Muscle layer of duodenum (tissue), 2 donors: ENCODE measurements around the gene KCND2.

Experiments used
- H3K27ac ChIP-seq: one replicate; pipeline ENCODE4 v1.7.0; 2013; ENCODE audit warnings: mild to moderate bottlenecking, low read length
- H3K27me3 ChIP-seq: one replicate; pipeline ENCODE4 v1.7.0; 2013; ENCODE audit warnings: low read depth, mild to moderate bottlenecking, control low read depth, low read length
- H3K36me3 ChIP-seq, 2 donors: one replicate each; pipeline ENCODE4 v1.7.0; 2013; ENCODE audit warnings: low read length in 2 of 2, control low read depth in 1 of 2, mild to moderate bottlenecking in 1 of 2; ENCODE audit not compliant: insufficient read depth in 2 of 2, control insufficient read depth in 1 of 2
- H3K4me1 ChIP-seq, 2 donors: one replicate each; pipeline ENCODE4 v1.7.0; 2013; ENCODE audit warnings: low read length in 2 of 2, mild to moderate bottlenecking in 2 of 2, control low read depth in 1 of 2, moderate library complexity in 1 of 2; ENCODE audit not compliant: insufficient read depth in 2 of 2, control insufficient read depth in 1 of 2
- H3K4me3 ChIP-seq, 2 donors: one replicate each; pipeline ENCODE4 v1.7.0; 2013; ENCODE audit warnings: low read length in 2 of 2, low read depth in 1 of 2, mild to moderate bottlenecking in 1 of 2
- H3K9me3 ChIP-seq, 2 donors: one replicate each; pipeline ENCODE4 v1.7.0; 2013; ENCODE audit warnings: low read length in 2 of 2, control low read depth in 1 of 2, mild to moderate bottlenecking in 1 of 2; ENCODE audit not compliant: control insufficient read depth in 1 of 2
- donor health status: healthy.

KCND2 gene

GRCh38 chr7:120311028-120311788 lies 38.2 kb downstream of the KCND2 start:
- Histone ChIP-seq H3K4me1 (no peaks in the 10 kb centered on the region), H3K9me3 (no peaks in the 10 kb centered on the region), H3K36me3 (no peaks in the 10 kb centered on the region), H3K27ac (no peak overlapping the region), H3K27me3 (no peaks in the 10 kb centered on the region), H3K4me3 (no peak overlapping the region)

- no peaks in the 10 kb centered on the region for H3K36me3 ChIP-seq
- H3K9me3 ChIP-seq = no peaks in the 10 kb centered on the region
- no peak overlapping the region for H3K4me3 ChIP-seq
- H3K4me1 ChIP-seq = no peaks in the 10 kb centered on the region
- no peaks in the 10 kb centered on the region for H3K27me3 ChIP-seq
- no peak overlapping the region for H3K27ac ChIP-seq
Measured at GRCh38 chr7:120320218-120320961, 47.4 kb downstream of the KCND2 start.

- no peaks in the 10 kb centered on the region for H3K36me3 ChIP-seq
- no peak overlapping the region for H3K4me3 ChIP-seq
- no peaks in the 10 kb centered on the region for H3K4me1 ChIP-seq
- H3K9me3 ChIP-seq = peaks cover 0 to 3% of the 10 kb centered on the region in 2 donors
- no peak overlapping the region for H3K27ac ChIP-seq
- no peaks in the 10 kb centered on the region for H3K27me3 ChIP-seq
Measured at GRCh38 chr7:120327054-120327453, 54.1 kb downstream of the KCND2 start.

- H3K27ac ChIP-seq = no peak overlapping the region
- no peaks in the 10 kb centered on the region for H3K36me3 ChIP-seq
Measured at GRCh38 chr7:120332433-120332832, 59.5 kb downstream of the KCND2 start.

GRCh38 chr7:120334475-120334874 lies 61.5 kb downstream of the KCND2 start:
- Histone ChIP-seq H3K36me3 (no peaks in the 10 kb centered on the region), H3K27me3 (no peaks in the 10 kb centered on the region), H3K27ac (no peak overlapping the region), H3K9me3 (no peaks in the 10 kb centered on the region), H3K4me1 (no peaks in the 10 kb centered on the region), H3K4me3 (no peak overlapping the region)

More at GRCh38 chr7:120332433-120332832, 59.5 kb downstream of the KCND2 start:
- Histone ChIP-seq H3K4me1 (no peaks in the 10 kb centered on the region), H3K9me3 (peaks cover 0 to 3% of the 10 kb centered on the region in 2 donors), H3K27me3 (no peaks in the 10 kb centered on the region), H3K4me3 (no peak overlapping the region)

- Histone ChIP-seq H3K4me1 (no peaks in the 10 kb centered on the region), H3K9me3 (no peaks in the 10 kb centered on the region), H3K36me3 (no peaks in the 10 kb centered on the region), H3K27me3 (no peaks in the 10 kb centered on the region), H3K27ac (no peak overlapping the region), H3K4me3 (no peak overlapping the region)
Measured at GRCh38 chr7:120337308-120337907, 64.4 kb downstream of the KCND2 start.

- Histone ChIP-seq H3K27me3 (no peaks in the 10 kb centered on the region), H3K36me3 (no peaks in the 10 kb centered on the region), H3K27ac (no peak overlapping the region), H3K4me3 (no peak overlapping the region), H3K4me1 (no peaks in the 10 kb centered on the region), H3K9me3 (no peaks in the 10 kb centered on the region)
Measured at GRCh38 chr7:120344276-120344675, 71.3 kb downstream of the KCND2 start.

- H3K27me3 ChIP-seq = no peaks in the 10 kb centered on the region
- no peaks in the 10 kb centered on the region for H3K4me1 ChIP-seq
- no peaks in the 10 kb centered on the region for H3K36me3 ChIP-seq
- no peak overlapping the region for H3K27ac ChIP-seq
- H3K4me3 ChIP-seq = no peak overlapping the region
- H3K9me3 ChIP-seq = no peaks in the 10 kb centered on the region
Measured at GRCh38 chr7:120353171-120353570, 80.2 kb downstream of the KCND2 start.

GRCh38 chr7:120360918-120361317 lies 87.9 kb downstream of the KCND2 start:
- H3K9me3 ChIP-seq = no peaks in the 10 kb centered on the region
- H3K4me3 ChIP-seq = no peak overlapping the region
- H3K27me3 ChIP-seq = no peaks in the 10 kb centered on the region
- H3K4me1 ChIP-seq = no peaks in the 10 kb centered on the region
- no peak overlapping the region for H3K27ac ChIP-seq
- no peaks in the 10 kb centered on the region for H3K36me3 ChIP-seq

GRCh38 chr7:120363414-120363813 lies 90.4 kb downstream of the KCND2 start:
- Histone ChIP-seq H3K27me3 (no peaks in the 10 kb centered on the region), H3K4me3 (no peak overlapping the region), H3K9me3 (no peaks in the 10 kb centered on the region), H3K4me1 (no peaks in the 10 kb centered on the region), H3K27ac (no peak overlapping the region), H3K36me3 (no peaks in the 10 kb centered on the region)

GRCh38 chr7:120370954-120371353 lies 98.0 kb downstream of the KCND2 start:
- H3K36me3 ChIP-seq = no peaks in the 10 kb centered on the region
- no peaks in the 10 kb centered on the region for H3K4me1 ChIP-seq
- H3K4me3 ChIP-seq = no peak overlapping the region
- H3K27ac ChIP-seq = no peak overlapping the region
- no peaks in the 10 kb centered on the region for H3K27me3 ChIP-seq
- no peaks in the 10 kb centered on the region for H3K9me3 ChIP-seq
